NT2/D1 (cell line): ENCODE data around the gene MSL3.

Experiments used
- DNase-seq: peaks from one replicate; pipeline ENCODE4 v3.0.0-alpha.2; 2011; ENCODE audit warnings: low read depth, low spot score
- H3K27me3 ChIP-seq: 2 replicates; pipeline ENCODE4 v1.6.0; 2011; ENCODE audit warnings: mild to moderate bottlenecking; ENCODE audit not compliant: insufficient read length, insufficient read depth
- H3K36me3 ChIP-seq: 2 replicates; pipeline ENCODE4 v1.6.1; 2011; ENCODE audit warnings: mild to moderate bottlenecking, low read length, mixed read lengths; ENCODE audit not compliant: insufficient read depth, insufficient read length
- H3K4me1 ChIP-seq: 2 replicates; pipeline ENCODE4 v1.5.1; 2011; ENCODE audit not compliant: insufficient read depth, insufficient read length
- H3K4me3 ChIP-seq: 2 replicates; pipeline ENCODE4 v1.5.1; 2011; ENCODE audit warnings: low read depth; ENCODE audit not compliant: insufficient read length
- H3K9ac ChIP-seq: 2 replicates; pipeline ENCODE4 v1.6.0; 2011; ENCODE audit warnings: low read depth; ENCODE audit not compliant: insufficient read length
- H3K9me3 ChIP-seq: 2 replicates; pipeline ENCODE4 v1.5.1; 2011; ENCODE audit warnings: mild to moderate bottlenecking, low read length; ENCODE audit not compliant: insufficient read depth
- SUZ12 ChIP-seq: IDR thresholded peaks from 2 replicates; pipeline ENCODE4 v1.6.1; 2011; ENCODE audit not compliant: insufficient read length, insufficient read depth; ENCODE audit errors: extremely low read depth
- YY1 ChIP-seq: IDR thresholded peaks from 2 replicates; pipeline ENCODE4 v1.6.1; 2011; ENCODE audit not compliant: insufficient read length, insufficient read depth
- ZNF274 ChIP-seq: IDR thresholded peaks from 2 replicates; pipeline ENCODE4 v1.6.1; 2011; ENCODE audit warnings: mild to moderate bottlenecking, low read depth, low read length

The MSL3 gene

GRCh38 chrX:11754958-11755645 is 2.9 kb upstream of the MSL3 start:
- no peak for DNase-seq
- TF ChIP-seq SUZ12 (no peak), ZNF274 (no peak), YY1 (no peak)
- H3K9ac ChIP-seq, result no peak overlapping the region
- H3K27me3 ChIP-seq, result no peaks in the 10 kb centered on the region
- H3K36me3 ChIP-seq, result no peaks in the 10 kb centered on the region
- H3K4me1 ChIP-seq, result peaks cover 4% of the 10 kb centered on the region
- no peak overlapping the region for H3K4me3 ChIP-seq
- no peaks in the 10 kb centered on the region for H3K9me3 ChIP-seq

GRCh38 chrX:11755724-11756123 is 2.3 kb upstream of the MSL3 start:
- no peak for DNase-seq
- Histone ChIP-seq H3K9me3 (no peaks in the 10 kb centered on the region), H3K27me3 (no peaks in the 10 kb centered on the region), H3K9ac (no peak overlapping the region), H3K36me3 (peaks cover 4% of the 10 kb centered on the region), H3K4me1 (peaks cover 4% of the 10 kb centered on the region), H3K4me3 (no peak overlapping the region)
- TF ChIP-seq ZNF274, result no peak
- TF ChIP-seq SUZ12, result no peak
- no peak for TF ChIP-seq YY1

GRCh38 chrX:11756354-11757318 is 1.4 kb upstream of the MSL3 start:
- Histone ChIP-seq H3K9ac (peak overlapping the region; percentile 83), H3K27me3 (no peaks in the 10 kb centered on the region), H3K4me3 (peak overlapping the region; percentile 55), H3K36me3 (peaks cover 13% of the 10 kb centered on the region), H3K9me3 (no peaks in the 10 kb centered on the region), H3K4me1 (peaks cover 4% of the 10 kb centered on the region)
- DNase-seq, result no peak
- TF ChIP-seq SUZ12 (no peak), YY1 (no peak), ZNF274 (no peak)

GRCh38 chrX:11757397-11757718 is 679 bp upstream of the MSL3 start:
- no peak for TF ChIP-seq YY1
- TF ChIP-seq SUZ12, result no peak
- TF ChIP-seq ZNF274, result no peak
- peaks cover 20% of the 10 kb centered on the region for H3K36me3 ChIP-seq
- peak overlapping the region; percentile 83 for H3K9ac ChIP-seq
- H3K9me3 ChIP-seq, result no peaks in the 10 kb centered on the region
- no peaks in the 10 kb centered on the region for H3K27me3 ChIP-seq
- H3K4me3 ChIP-seq, result peak overlapping the region; percentile 55
- no peak for DNase-seq
- peaks cover 4% of the 10 kb centered on the region for H3K4me1 ChIP-seq

GRCh38 chrX:11758400-11759171 is 549 bp downstream of the MSL3 start:
- peak; percentile 78 for DNase-seq
- Histone ChIP-seq H3K4me3 (peak overlapping the region; percentile 96), H3K27me3 (no peaks in the 10 kb centered on the region), H3K4me1 (peaks cover 4% of the 10 kb centered on the region), H3K36me3 (peaks cover 33% of the 10 kb centered on the region), H3K9me3 (no peaks in the 10 kb centered on the region), H3K9ac (peak overlapping the region; percentile 96)
- TF ChIP-seq ZNF274 (no peak), YY1 (no peak)

GRCh38 chrX:11759172-11759460 is 1.1 kb downstream of the MSL3 start:
- Histone ChIP-seq H3K4me1 (peaks cover 4% of the 10 kb centered on the region), H3K9me3 (no peaks in the 10 kb centered on the region), H3K27me3 (no peaks in the 10 kb centered on the region), H3K9ac (peak overlapping the region; percentile 96), H3K36me3 (peaks cover 38% of the 10 kb centered on the region), H3K4me3 (peak overlapping the region; percentile 96)
- TF ChIP-seq ZNF274 (no peak), YY1 (no peak), SUZ12 (no peak)
- no peak for DNase-seq
